HCEC 1CT (cell line): ENCODE data around the gene RHBDD3.

Source experiments
- DNase-seq: peaks from one replicate; pipeline ENCODE4 v3.0.0-alpha.2; 2017

Gene RHBDD3

DNA sequence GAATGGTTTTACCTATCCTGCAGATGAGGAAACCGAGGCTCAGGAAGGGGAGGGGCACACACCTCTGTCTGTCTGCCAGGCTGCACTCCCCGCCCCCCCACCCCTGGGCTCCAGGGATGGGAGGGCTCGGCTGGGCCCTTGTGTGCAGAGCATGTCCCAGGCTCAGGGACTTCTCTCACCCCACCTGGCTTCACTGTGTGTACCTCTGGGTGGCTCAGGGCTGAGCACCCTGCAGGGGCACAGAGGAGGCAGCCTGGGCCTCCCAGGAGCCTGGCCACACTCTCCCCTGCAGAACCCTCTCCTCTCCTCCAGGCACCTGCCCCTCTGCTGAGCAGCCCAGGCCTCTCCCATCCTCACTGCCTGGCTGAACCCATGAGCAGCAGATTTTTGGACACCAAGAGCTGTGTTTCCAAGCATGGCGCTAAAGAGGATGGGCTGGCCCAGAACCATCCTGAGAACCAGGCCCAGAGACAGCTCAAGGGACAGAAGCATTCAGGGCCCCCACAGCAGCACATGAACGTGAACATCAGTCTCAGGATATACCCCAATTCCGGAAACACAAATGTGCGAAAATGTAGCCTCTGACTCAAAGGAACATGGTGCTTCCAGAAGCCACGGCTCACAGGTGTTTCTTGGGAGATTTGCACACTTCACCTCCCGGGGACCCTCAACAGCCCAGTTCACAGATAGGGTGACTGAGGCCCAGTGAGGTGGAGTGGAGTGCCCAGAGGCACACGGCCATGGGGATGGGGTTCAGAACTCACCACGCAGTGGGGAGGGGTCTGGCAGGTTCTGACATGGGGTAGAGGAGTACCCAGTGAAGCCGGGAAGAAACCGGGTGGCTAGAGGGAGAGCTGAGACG, 51.5 kb downstream of the RHBDD3 start:
- no peak for DNase-seq

DNA sequence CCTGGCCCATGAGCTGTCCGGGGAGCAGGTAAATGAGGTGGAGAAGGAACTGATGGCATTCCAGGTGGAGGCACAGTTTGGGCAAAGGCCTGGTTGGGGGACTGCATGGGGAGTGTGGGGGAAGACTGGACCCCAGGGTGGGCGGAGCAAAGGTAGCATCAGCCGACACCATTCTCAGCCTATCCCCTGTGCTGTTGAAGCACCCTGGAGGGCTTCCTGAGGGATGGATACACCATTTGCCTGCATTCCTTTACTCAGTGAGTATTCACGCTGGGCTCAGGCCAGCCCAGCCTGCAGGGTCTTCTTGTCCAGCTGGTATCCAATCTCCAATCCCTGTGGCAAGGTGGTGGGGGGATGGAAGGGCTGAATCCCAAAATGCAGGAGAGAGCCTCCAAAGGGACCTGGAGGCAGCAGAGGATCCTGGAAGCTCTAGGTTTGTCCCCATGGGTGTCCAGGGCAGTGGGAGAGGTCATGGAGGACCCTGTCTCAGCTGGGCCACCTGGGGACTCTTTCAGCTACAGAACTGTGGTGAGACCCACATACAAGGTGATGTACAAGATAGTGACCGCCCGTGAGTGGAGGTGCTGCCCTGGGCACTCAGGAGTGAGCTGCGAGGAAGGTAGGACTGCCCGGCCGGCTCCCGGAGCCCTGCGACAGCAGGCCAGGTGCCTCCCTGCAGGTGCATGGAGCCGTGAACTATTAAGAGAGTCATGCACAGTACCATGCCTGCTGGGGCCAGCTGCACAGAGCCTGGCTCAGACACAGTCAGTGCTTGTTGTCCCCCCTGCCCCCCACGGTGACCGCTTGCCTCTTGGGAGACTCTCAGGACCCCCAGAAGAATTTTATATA, 52.5 kb downstream of the RHBDD3 start:
- no peak for DNase-seq

DNA sequence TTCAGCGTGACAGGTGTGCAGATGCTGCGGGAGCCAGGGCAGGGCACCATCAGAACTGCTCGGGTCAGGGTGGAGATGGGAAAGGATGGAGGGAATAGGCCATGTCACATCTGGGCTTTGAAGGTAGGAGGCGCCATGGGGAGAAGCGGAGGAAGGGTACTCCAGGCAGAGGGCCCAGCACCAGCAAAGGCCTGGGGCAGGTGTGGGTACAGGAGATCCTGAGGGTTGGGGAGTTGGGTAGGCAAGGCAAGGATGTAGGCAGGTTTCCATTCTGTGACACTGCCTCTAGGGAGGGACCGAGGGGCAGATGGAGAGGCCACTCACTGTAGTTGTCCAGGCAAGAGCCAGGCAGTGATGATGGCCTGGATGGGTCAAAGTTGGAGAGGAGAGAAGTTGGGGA, 53.5 kb downstream of the RHBDD3 start:
- no peak for DNase-seq

DNA sequence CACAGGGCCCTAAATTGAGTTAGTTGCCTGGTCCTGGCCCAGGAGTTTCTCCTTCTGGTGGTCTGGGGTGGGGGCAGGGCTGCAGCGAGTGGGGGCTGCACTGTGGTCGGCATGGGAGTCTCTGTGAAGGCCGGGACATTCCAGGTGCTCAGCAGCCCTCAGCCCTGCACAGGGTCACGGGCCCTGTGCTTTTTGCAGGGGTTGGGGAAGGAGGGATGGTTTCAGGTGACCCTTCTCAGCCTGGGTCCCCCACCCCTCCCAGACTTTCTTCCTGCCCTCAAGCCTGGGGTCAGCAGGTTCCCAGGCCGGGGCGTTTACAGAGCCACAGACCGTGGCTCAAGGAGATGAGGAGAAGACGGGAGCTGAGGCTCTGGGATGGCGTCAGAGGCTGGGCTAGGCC, 54.3 kb downstream of the RHBDD3 start:
- DNase-seq, result no peak

DNA sequence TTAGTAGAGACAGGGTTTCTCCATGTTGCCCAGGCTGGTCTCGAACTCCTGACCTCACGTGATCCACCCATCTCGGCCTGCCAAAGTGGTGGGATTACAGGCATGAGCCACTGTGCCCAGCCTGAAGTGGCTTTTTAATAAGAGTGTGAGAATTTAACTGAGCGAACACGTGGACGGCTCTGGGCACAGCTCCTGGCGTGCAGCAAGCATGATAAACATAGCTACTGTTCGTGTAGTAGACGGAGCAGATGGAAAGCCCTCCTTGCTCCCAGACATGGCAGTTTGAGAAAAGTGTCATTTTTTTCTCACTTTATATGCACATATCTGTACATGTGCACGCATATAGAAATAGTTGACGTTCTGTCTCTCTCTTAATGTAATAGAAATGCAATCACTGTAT, 55.0 kb downstream of the RHBDD3 start:
- no peak for DNase-seq

DNA sequence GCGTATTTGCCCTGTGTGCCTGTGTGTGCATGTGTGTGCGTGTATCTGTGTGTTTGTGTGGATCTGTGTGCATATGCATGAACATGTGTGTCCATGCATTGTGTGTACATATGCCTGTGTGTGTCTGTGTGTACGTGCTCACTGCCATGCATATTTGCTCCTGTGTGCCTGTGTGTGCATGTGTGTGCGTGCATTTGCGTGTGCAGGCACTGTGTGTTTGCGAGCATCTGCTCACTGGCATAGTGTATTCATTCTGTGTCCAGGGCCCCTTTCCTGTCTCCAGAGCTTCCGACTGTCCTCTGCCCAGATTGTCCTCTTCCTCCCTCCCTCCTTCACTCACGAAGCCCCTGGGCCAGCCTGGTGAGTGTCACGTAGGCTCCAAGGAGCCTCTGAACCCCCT, 56.3 kb downstream of the RHBDD3 start:
- no peak for DNase-seq

DNA sequence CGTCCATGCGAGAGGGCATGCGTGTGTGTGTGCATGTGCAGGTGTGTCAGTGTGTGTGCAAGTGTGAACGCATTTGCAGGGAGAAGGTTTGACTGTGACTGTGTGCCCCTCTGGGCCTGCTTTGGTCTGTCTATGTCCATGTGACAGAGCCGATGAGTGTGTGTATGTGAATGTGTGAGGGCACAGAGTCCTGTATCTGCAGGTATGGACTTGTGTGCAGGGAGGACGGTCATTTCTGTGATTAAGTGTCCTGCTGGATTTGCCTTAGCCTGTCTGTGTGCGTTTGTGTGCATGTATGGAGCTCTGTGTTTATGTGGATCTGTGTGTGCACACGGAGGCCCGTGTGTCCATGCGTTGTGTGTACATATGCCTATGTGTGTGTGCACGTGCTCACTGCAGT, 56.7 kb downstream of the RHBDD3 start:
- DNase-seq, result no peak
